Measurements from ENCODE around the gene RORC. TPM values are rescaled to one million over a fixed set of nuclear protein-coding genes. Genes with fewer than 3 reads are reported as not detected.
A peak's percentile ranks its signal among the peaks of the same experiment; 100 is the strongest.
"Not testable (repeated sequence)": the region's sequence is repeated elsewhere in the genome, so short reads cannot be mapped to it uniquely, and the experiment has no call there.

The RORC gene
- polyA plus RNA-seq, 4 donors, result 1.0 to 1.2 (median 1.1) TPM

GRCh38 chr1:151780736-151781135 lies 50.9 kb downstream of the RORC start:
- DNase-seq (ENCODE audit: low read depth in 4 of 4, low spot score in 3 of 4), result not testable (repeated sequence)

- no peak for DNase-seq (ENCODE audit: low read depth in 4 of 4, low spot score in 3 of 4)
Observed at GRCh38 chr1:151779852-151780251, 51.8 kb downstream of the RORC start.

- DNase-seq (ENCODE audit: low read depth in 4 of 4, low spot score in 3 of 4), result no peak
Observed at GRCh38 chr1:151777317-151777716, 54.3 kb downstream of the RORC start.

GRCh38 chr1:151776665-151777062 lies 54.9 kb downstream of the RORC start:
- DNase-seq (ENCODE audit: low read depth in 4 of 4, low spot score in 3 of 4), result no peak

- no peak for DNase-seq (ENCODE audit: low read depth in 4 of 4, low spot score in 3 of 4)
Observed at GRCh38 chr1:151775894-151776664, 55.5 kb downstream of the RORC start.

- no peak for DNase-seq (ENCODE audit: low read depth in 4 of 4, low spot score in 3 of 4)
Observed at GRCh38 chr1:151774256-151774922, 57.2 kb downstream of the RORC start.

- no peak for DNase-seq (ENCODE audit: low read depth in 4 of 4, low spot score in 3 of 4)
Observed at GRCh38 chr1:151773702-151774101, 57.9 kb downstream of the RORC start.

- not testable (repeated sequence) for DNase-seq (ENCODE audit: low read depth in 4 of 4, low spot score in 3 of 4)
Observed at GRCh38 chr1:151769270-151769669, 62.3 kb downstream of the RORC start.

GRCh38 chr1:151768351-151769066 lies 63.1 kb downstream of the RORC start:
- DNase-seq (ENCODE audit: low read depth in 4 of 4, low spot score in 3 of 4), result not testable (repeated sequence)

- DNase-seq (ENCODE audit: low read depth in 4 of 4, low spot score in 3 of 4), result no peak
Observed at GRCh38 chr1:151763990-151764389, 67.6 kb downstream of the RORC start.

GRCh38 chr1:151762941-151763921 lies 68.4 kb downstream of the RORC start, which contains the start of gene MRPL9:
Gene MRPL9 (minus strand): TSS chr1:151763496. CDS start chr1:151763479, 17 bp downstream.
- peak; percentile 59 to 69 (median 64) for DNase-seq (ENCODE audit: low read depth in 4 of 4, low spot score in 3 of 4)

- no peak for DNase-seq (ENCODE audit: low read depth in 4 of 4, low spot score in 3 of 4)
Observed at GRCh38 chr1:151760597-151761385, 70.8 kb downstream of the RORC start.

GRCh38 chr1:151759241-151759640 lies 72.4 kb downstream of the RORC start:
- DNase-seq (ENCODE audit: low read depth in 4 of 4, low spot score in 3 of 4), result no peak

GRCh38 chr1:151756291-151756690 lies 75.3 kb downstream of the RORC start:
- DNase-seq (ENCODE audit: low read depth in 4 of 4, low spot score in 3 of 4), result no peak

Other genes starting within 250 kb of the RORC start
- gene SNX27, start 219.8 kb downstream of the RORC start, polyA plus RNA-seq (ENCODE audit: insufficient read length in 4 of 4), result 10 to 100 TPM; 21.1 to 27.3 (median 23.8) TPM
- gene CELF3, start 115.0 kb downstream of the RORC start, polyA plus RNA-seq (ENCODE audit: insufficient read length in 4 of 4), result under 1 TPM; 0.07 to 0.57 (median 0.48) TPM
- under 1 TPM in 2 of 4 donors, not detected in 2; 0.44 TPM for gene RIIAD1, start 110.3 kb downstream of the RORC start, polyA plus RNA-seq (ENCODE audit: insufficient read length in 4 of 4)
- 100 to 1,000 TPM; 114 to 130 (median 121) TPM for gene MRPL9, start 68.3 kb downstream of the RORC start, polyA plus RNA-seq (ENCODE audit: insufficient read length in 4 of 4)
- 1 to 10 TPM; 8.4 to 9.2 (median 8.8) TPM for gene TDRKH, start 41.3 kb downstream of the RORC start, polyA plus RNA-seq (ENCODE audit: insufficient read length in 4 of 4)
- gene LINGO4, start 26.4 kb downstream of the RORC start, polyA plus RNA-seq (ENCODE audit: insufficient read length in 4 of 4), result under 1 TPM in 1 of 4 donors, not detected in 3; 0.03 TPM
- under 1 TPM; 0.18 to 0.64 (median 0.23) TPM for gene C2CD4D, start 8.0 kb upstream of the RORC start, polyA plus RNA-seq (ENCODE audit: insufficient read length in 4 of 4)
- 1 to 10 TPM in 1 of 4 donors, under 1 TPM in 3; 0.60 to 1.3 (median 0.68) TPM for gene THEM5, start 21.9 kb upstream of the RORC start, polyA plus RNA-seq (ENCODE audit: insufficient read length in 4 of 4)
- gene THEM4, start 77.7 kb upstream of the RORC start, polyA plus RNA-seq (ENCODE audit: insufficient read length in 4 of 4), result 10 to 100 TPM; 20.8 to 31.0 (median 23.9) TPM
- 100 to 1,000 TPM; 244 to 258 (median 251) TPM for gene S100A10, start 162.1 kb upstream of the RORC start, polyA plus RNA-seq (ENCODE audit: insufficient read length in 4 of 4)
- gene S100A11, start 205.2 kb upstream of the RORC start, polyA plus RNA-seq (ENCODE audit: insufficient read length in 4 of 4), result 100 to 1,000 TPM; 279 to 362 (median 285) TPM

Data from right renal pelvis (tissue), 4 donors.